ENCODE measurements around the gene GARIN5B. TPM values are rescaled to one million over a fixed set of nuclear protein-coding genes. Genes with fewer than 3 reads are reported as not detected.
"Not testable (repeated sequence)": the region's sequence is repeated elsewhere in the genome, so short reads cannot be mapped to it uniquely, and the experiment has no call there.

Gene GARIN5B
- total and polyA plus RNA-seq, 2 of the 8 experiments (the other 6 are each of a cell fraction or from before 2014, with no cell fraction given): 0.03 TPM; not detected in 1

GRCh38 chr19:55401390-55401789 is 38.3 kb upstream of the GARIN5B start:
- WGBS, 2 experiments (ENCODE audit: extremely low coverage in 1 of 2, insufficient coverage in 1 of 2, insufficient read length in 1 of 2, insufficient replicate concordance in 2 of 2, low coverage in 1 of 2, low lambda C conversion rate in 2 of 2, missing lambda C conversion rate in 1 of 2): 83% methylated on average over 1 of the region's 28 CpGs; no CpG with 5 or more reads in 1 of the 2 experiments
- H3K4me3 ChIP-seq (ENCODE audit: extremely low read depth in 1 of 4, insufficient read depth in 2 of 4, low read depth in 3 of 4, low read length in 4 of 4); H2BK12ac ChIP-seq (ENCODE audit: low read depth, low read length); FAIRE-seq; DNase-seq (ENCODE audit: low read depth in 1 of 2, low spot score in 2 of 2); H3K23me2 ChIP-seq (ENCODE audit: low read depth, low read length); H3K27me3 ChIP-seq (replicated peaks in 1 of 4; ENCODE audit: control insufficient read depth in 3 of 4, extremely low read depth in 1 of 4, insufficient read depth in 3 of 4, low read length in 3 of 4); H3K79me1 ChIP-seq (ENCODE audit: low read depth, low read length); H3K9ac ChIP-seq (replicated peaks in 1 of 4; ENCODE audit: extremely low read depth in 1 of 4, low read depth in 3 of 4, low read length in 3 of 4); H3K14ac ChIP-seq (ENCODE audit: insufficient read length); H2AK5ac ChIP-seq (ENCODE audit: low read depth, low read length); H3K23ac ChIP-seq (ENCODE audit: insufficient read length); H2BK120ac ChIP-seq (replicated peaks; ENCODE audit: low read depth, low read length); H3K4me2 ChIP-seq (ENCODE audit: insufficient read depth in 1 of 2, low read depth in 2 of 2, low read length in 2 of 2); H2BK5ac ChIP-seq (ENCODE audit: low read depth, low read length); H3K4ac ChIP-seq (replicated peaks; ENCODE audit: insufficient read length, low read depth, low read length); H4K5ac ChIP-seq (ENCODE audit: insufficient read length, low read depth, low read length); H4K8ac ChIP-seq (ENCODE audit: extremely low read depth, insufficient read depth, low read length); H3K56ac ChIP-seq (replicated peaks; ENCODE audit: insufficient read length, low read depth, low read length); H4K91ac ChIP-seq (replicated peaks; ENCODE audit: insufficient read length, low read length); H3K4me1 ChIP-seq (replicated peaks in 1 of 4; ENCODE audit: control insufficient read depth in 3 of 4, insufficient read depth in 4 of 4, low read length in 3 of 4); H3K18ac ChIP-seq (ENCODE audit: extremely low read depth, low read length); H3K9me3 ChIP-seq (ENCODE audit: insufficient read depth in 2 of 2, low read depth in 1 of 2, low read length in 1 of 2); H3K27ac ChIP-seq (ENCODE audit: low read depth, low read length); H2BK15ac ChIP-seq (ENCODE audit: low read length); H2BK20ac ChIP-seq (ENCODE audit: low read length); H2AFZ ChIP-seq (ENCODE audit: low read length): not testable (repeated sequence)
- H3K79me2 ChIP-seq (ENCODE audit: control insufficient read depth in 1 of 2, insufficient read depth in 2 of 2, low read length in 2 of 2): peaks cover 4 to 23% of the 10 kb centered on the region in 2 experiments
- ChIA-PET CTCF (ENCODE audit: partially characterized antibody) (interaction anchor here (0.9 to 5.6 kb wide), 3 partner anchors 12 to 38 kb away, joined by 3 to 39 read pairs (median 16); no protein-coding TSS in a partner anchor), POLR2A (ENCODE audit: partially characterized antibody) (interaction anchor here (1.1 to 34.6 kb wide), 9 partner anchors 7 to 260 kb away, joined by 3 to 874 read pairs (median 4); partner anchors contain the start of genes RPL28, SSC5D, TMEM238 and UBE2S)
- peaks cover 27 to 59% (median 47%) of the 10 kb centered on the region in 4 experiments for H3K36me3 ChIP-seq (ENCODE audit: control insufficient read depth in 2 of 4, insufficient read depth in 4 of 4, low read length in 3 of 4)
- peaks cover 33 to 38% of the 10 kb centered on the region in 2 experiments for H4K20me1 ChIP-seq (replicated peaks in 1 of 2; ENCODE audit: control insufficient read depth in 1 of 2, insufficient read depth in 2 of 2, low read length in 2 of 2)

Measured in H1 (cell line).